Keratinocyte (primary cell): ENCODE data around the gene DRD3. TPM values are rescaled to one million over a fixed set of nuclear protein-coding genes. Genes with fewer than 3 reads are reported as not detected.

Source experiments
- DNase-seq: peaks from one replicate; pipeline ENCODE4 v3.0.0-alpha.2; 2011; ENCODE audit warnings: low read depth, missing footprints, low spot score
- FAIRE-seq: peaks from 2 replicates; lab custom pipeline; 2011; peaks lifted over from hg19 to GRCh38; lab: Jason Lieb, UNC
- H2AFZ ChIP-seq: 2 replicates; pipeline ENCODE4 v1.6.0; 2012; ENCODE audit warnings: low read length, control low read depth, inconsistent platforms; ENCODE audit not compliant: control insufficient read depth
- H3K27ac ChIP-seq: 2 replicates; pipeline ENCODE4 v1.5.1; 2011; ENCODE audit warnings: low read length; ENCODE audit not compliant: control insufficient read depth, insufficient read depth
- H3K27me3 ChIP-seq: 3 replicates; pipeline ENCODE4 v1.6.0; 2011; ENCODE audit warnings: low read length; ENCODE audit not compliant: control insufficient read depth, insufficient read depth; ENCODE audit errors: extremely low read depth
- H3K36me3 ChIP-seq, 2 experiments: 2 replicates in 1 of 2; 3 replicates in 1 of 2; pipeline ENCODE4 v1.5.1; 2011; ENCODE audit warnings: low read length in 2 of 2, mild to moderate bottlenecking in 1 of 2; ENCODE audit not compliant: control insufficient read depth in 2 of 2, insufficient read depth in 2 of 2; ENCODE audit errors: extremely low read depth in 1 of 2
- H3K4me1 ChIP-seq: 3 replicates; pipeline ENCODE4 v1.5.1; 2011; ENCODE audit warnings: low read length; ENCODE audit not compliant: control insufficient read depth, insufficient read depth; ENCODE audit errors: extremely low read depth
- H3K4me2 ChIP-seq: 3 replicates; pipeline ENCODE4 v1.6.0; 2011; ENCODE audit warnings: low read depth, low read length; ENCODE audit not compliant: control insufficient read depth, insufficient read depth; ENCODE audit errors: extremely low read depth
- H3K4me3 ChIP-seq, 3 experiments: fragments of 200-600 bp in 1 of 3; sonication (generic) in 1 of 3; 2 replicates in 2 of 3; 3 replicates in 1 of 3; pipeline ENCODE4 v1.5.1; 2011 to 2016; ENCODE audit warnings: low read length in 3 of 3, mild to moderate bottlenecking in 3 of 3, control low read depth in 2 of 3, inconsistent platforms in 1 of 3, low read depth in 1 of 3, mixed read lengths in 1 of 3, mixed run types in 1 of 3, moderate library complexity in 1 of 3; ENCODE audit not compliant: control insufficient read depth in 2 of 3, insufficient read depth in 2 of 3; ENCODE audit errors: extremely low read depth in 1 of 3
- H3K79me2 ChIP-seq: 2 replicates; pipeline ENCODE4 v1.6.0; 2012; ENCODE audit warnings: low read length; ENCODE audit not compliant: control insufficient read depth, insufficient read depth
- H3K9ac ChIP-seq: 3 replicates; pipeline ENCODE4 v1.6.0; 2011; ENCODE audit warnings: low read length; ENCODE audit not compliant: control insufficient read depth, insufficient read depth; ENCODE audit errors: extremely low read depth
- H3K9me1 ChIP-seq: 3 replicates; pipeline ENCODE4 v1.6.0; 2011; ENCODE audit warnings: low read length; ENCODE audit not compliant: control insufficient read depth, insufficient read depth; ENCODE audit errors: extremely low read depth
- H3K9me3 ChIP-seq: 2 replicates; pipeline ENCODE4 v1.5.1; 2012; ENCODE audit warnings: low read depth, low read length; ENCODE audit not compliant: control insufficient read depth
- H4K20me1 ChIP-seq: 3 replicates; pipeline ENCODE4 v1.6.0; 2011; ENCODE audit warnings: low read length; ENCODE audit not compliant: control insufficient read depth, insufficient read depth; ENCODE audit errors: extremely low read depth
- EZH2 ChIP-seq: IDR thresholded peaks from one replicate; pipeline ENCODE4 v1.6.1; 2012; ENCODE audit warnings: inconsistent platforms, mild to moderate bottlenecking, low read length, moderate library complexity
- dilution Hi-C: fragments of 300-500 bp; cut with MboI; formaldehyde crosslinking; loops from one replicate; pipeline ENCODE4 v1.7.0; 2020; ENCODE audit warnings: low sequenced_read_pairs; ENCODE audit not compliant: extremely low pct_ligation_motif_present
- polyA plus RNA-seq, 5 experiments: library from polyadenylated mRNA; depleted of rRNA in 3 of 5; stranded (reverse) in 3 of 5; stranded (forward) in 1 of 5; unstranded in 1 of 5; fragments of >200 nt; gene quantifications; 1 replicate in 1 of 5; 2 replicates in 3 of 5; 3 replicates in 1 of 5; pipeline versions ENCODE4 v1.2.1 to v1.2.3, GENCODE V29; 2011 to 2012; ENCODE audit warnings: missing spikeins in 2 of 5, low read depth in 1 of 5, low replicate concordance in 1 of 5
- TF ChIP-seq, protein P1 (sequence below), 3 experiments: IDR thresholded peaks in 1 of 3; conservative IDR thresholded peaks in 1 of 3; optimal IDR thresholded peaks in 1 of 3; 2 replicates in 2 of 3; 3 replicates in 1 of 3; pipeline versions ENCODE3 to v1.5.1; 2011; ENCODE audit warnings: low read length in 3 of 3, mild to moderate bottlenecking in 3 of 3, moderate library complexity in 2 of 3, control low read depth in 1 of 3, inconsistent platforms in 1 of 3; ENCODE audit not compliant: insufficient read depth in 2 of 3; ENCODE audit errors: extremely low read depth in 1 of 3

The DRD3 gene
- polyA plus RNA-seq, 1 donor (not counting 4 experiments of a cell fraction or from before 2014, with no cell fraction given): not detected

GRCh38 chr3:114213627-114214541 is 35.0 kb upstream of the DRD3 start:
- Histone ChIP-seq H3K9me3 (no peaks in the 10 kb centered on the region), H3K9me1 (no peaks in the 10 kb centered on the region), H4K20me1 (no peaks in the 10 kb centered on the region), H3K27me3 (no peaks in the 10 kb centered on the region), H3K79me2 (no peaks in the 10 kb centered on the region), H3K9ac (no peak overlapping the region), H3K4me3 (no peak overlapping the region), H3K36me3 (no peaks in the 10 kb centered on the region), H3K4me1 (no peaks in the 10 kb centered on the region), H3K27ac (no peak overlapping the region), H2AFZ (no peak overlapping the region), H3K4me2 (no peak overlapping the region)
- no peak for TF ChIP-seq EZH2
- FAIRE-seq (no peak), DNase-seq (no peak)
- dilution Hi-C loops: no loop called here

GRCh38 chr3:114213292-114213626 is 34.4 kb upstream of the DRD3 start:
- no peak for DNase-seq
- no peak for TF ChIP-seq EZH2
- TF ChIP-seq, protein P1, sequence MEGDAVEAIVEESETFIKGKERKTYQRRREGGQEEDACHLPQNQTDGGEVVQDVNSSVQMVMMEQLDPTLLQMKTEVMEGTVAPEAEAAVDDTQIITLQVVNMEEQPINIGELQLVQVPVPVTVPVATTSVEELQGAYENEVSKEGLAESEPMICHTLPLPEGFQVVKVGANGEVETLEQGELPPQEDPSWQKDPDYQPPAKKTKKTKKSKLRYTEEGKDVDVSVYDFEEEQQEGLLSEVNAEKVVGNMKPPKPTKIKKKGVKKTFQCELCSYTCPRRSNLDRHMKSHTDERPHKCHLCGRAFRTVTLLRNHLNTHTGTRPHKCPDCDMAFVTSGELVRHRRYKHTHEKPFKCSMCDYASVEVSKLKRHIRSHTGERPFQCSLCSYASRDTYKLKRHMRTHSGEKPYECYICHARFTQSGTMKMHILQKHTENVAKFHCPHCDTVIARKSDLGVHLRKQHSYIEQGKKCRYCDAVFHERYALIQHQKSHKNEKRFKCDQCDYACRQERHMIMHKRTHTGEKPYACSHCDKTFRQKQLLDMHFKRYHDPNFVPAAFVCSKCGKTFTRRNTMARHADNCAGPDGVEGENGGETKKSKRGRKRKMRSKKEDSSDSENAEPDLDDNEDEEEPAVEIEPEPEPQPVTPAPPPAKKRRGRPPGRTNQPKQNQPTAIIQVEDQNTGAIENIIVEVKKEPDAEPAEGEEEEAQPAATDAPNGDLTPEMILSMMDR (optimal IDR thresholded peaks at IDR 0.05 in 1 of 3, IDR thresholded peaks at IDR 0.05 in 1 of 3, conservative IDR thresholded peaks at IDR 0.05 in 1 of 3; ENCODE audit: extremely low read depth in 1 of 3, insufficient read depth in 2 of 3, low read length in 3 of 3): no peak
- no peak overlapping the region for H3K4me3 ChIP-seq
- no peaks in the 10 kb centered on the region for H4K20me1 ChIP-seq
- no peaks in the 10 kb centered on the region for H3K79me2 ChIP-seq
- H3K36me3 ChIP-seq: no peaks in the 10 kb centered on the region
- no peak for FAIRE-seq
- no peaks in the 10 kb centered on the region for H3K9me1 ChIP-seq
- no peaks in the 10 kb centered on the region for H3K9me3 ChIP-seq
- no peaks in the 10 kb centered on the region for H3K4me1 ChIP-seq
- no peak overlapping the region for H3K9ac ChIP-seq
- no peaks in the 10 kb centered on the region for H3K27me3 ChIP-seq
- no peak overlapping the region for H3K27ac ChIP-seq
- dilution Hi-C loops: no loop called here
- H2AFZ ChIP-seq: no peak overlapping the region
- H3K4me2 ChIP-seq: no peak overlapping the region
